Left renal pelvis (tissue), 4 donors: ENCODE data around the gene MAD1L1. TPM values are rescaled to one million over a fixed set of nuclear protein-coding genes. Genes with fewer than 3 reads are reported as not detected.

Source experiments
- DNase-seq, 4 donors: peaks; one replicate each; pipeline ENCODE4 v3.0.0-alpha.2; 2013; ENCODE audit warnings: low read depth in 4 of 4, low spot score in 3 of 4
- polyA plus RNA-seq, 4 donors: library from polyadenylated mRNA; unstranded; fragments of 120-200 nt; gene quantifications; one replicate each; pipeline ENCODE4 v1.2.1, GENCODE V29; 2013; ENCODE audit not compliant: insufficient read length in 4 of 4

Gene MAD1L1
- polyA plus RNA-seq, 4 donors: 18.9 to 24.5 (median 21.3) TPM

GRCh38 chr7:2220506-2220905 lies 12.2 kb downstream of the MAD1L1 start:
- no peak for DNase-seq

GRCh38 chr7:2220030-2220429 lies 12.7 kb downstream of the MAD1L1 start:
- DNase-seq: no peak

DNA sequence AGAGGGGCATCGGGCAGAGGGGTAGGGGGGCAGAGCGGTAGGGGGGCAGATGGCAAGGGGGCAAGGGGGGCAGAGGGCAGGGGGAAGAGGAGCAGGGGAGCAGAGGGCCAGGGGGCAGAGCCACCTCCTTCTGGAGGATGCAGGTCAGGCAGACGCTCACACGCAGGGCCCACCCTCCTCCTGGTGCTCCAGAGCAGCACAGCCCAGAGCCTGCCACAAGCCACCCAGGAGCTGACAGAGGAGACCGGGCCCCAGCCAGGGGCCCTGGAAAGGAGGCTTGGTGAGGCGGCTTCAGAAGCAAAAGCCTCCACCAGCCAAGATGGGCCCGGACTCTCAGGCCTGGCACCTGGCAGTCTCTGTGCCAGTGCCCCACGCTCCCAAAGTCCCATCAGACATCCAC lies 13.1 kb downstream of the MAD1L1 start:
- no peak for DNase-seq

GRCh38 chr7:2219136-2219535 lies 13.6 kb downstream of the MAD1L1 start:
- DNase-seq: no peak

- no peak for DNase-seq
Observed at GRCh38 chr7:2218444-2218785, 14.3 kb downstream of the MAD1L1 start.

GRCh38 chr7:2217716-2218443 lies 14.9 kb downstream of the MAD1L1 start:
- no peak for DNase-seq

GRCh38 chr7:2217206-2217605 lies 15.5 kb downstream of the MAD1L1 start:
- no peak for DNase-seq

DNA sequence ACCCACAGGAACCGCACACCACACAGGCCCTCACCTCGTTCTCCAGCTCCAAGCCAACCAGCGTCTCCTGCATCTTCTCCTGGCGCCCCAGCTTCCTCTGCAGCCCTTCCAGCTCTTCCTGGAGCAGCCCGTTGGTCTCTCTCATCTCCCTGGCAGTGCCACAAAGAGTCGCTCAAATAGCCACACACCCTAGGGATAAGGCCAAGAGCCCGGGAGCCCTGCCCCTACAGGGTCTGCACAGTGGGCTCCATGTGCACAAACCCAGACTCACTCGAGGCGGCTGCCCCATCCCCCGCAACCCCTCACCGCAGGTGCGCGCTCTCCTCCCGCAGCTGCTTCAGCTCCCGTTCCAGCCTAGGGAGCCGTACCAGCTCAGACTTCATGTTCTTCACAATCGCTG lies 16.9 kb downstream of the MAD1L1 start:
- no peak for DNase-seq

DNA sequence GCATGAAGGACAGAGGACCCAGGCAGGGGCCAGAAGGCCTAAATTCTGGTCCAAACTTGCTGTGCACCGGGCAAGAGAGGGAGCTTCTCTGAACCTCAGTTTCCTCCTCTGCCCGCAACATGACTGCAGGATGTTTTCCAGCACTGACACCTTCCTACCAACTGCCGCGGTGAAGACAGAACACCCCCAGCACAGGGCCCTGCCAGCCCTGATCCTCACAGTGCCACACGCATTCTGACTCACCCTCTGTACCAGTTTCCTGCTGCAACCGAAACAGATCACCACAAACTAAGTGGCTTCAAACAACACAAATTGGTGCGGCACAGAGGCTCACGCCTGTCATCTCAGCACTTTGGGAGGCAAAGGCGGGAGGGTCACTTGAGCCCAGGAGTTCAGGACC lies 18.1 kb downstream of the MAD1L1 start:
- DNase-seq: no peak

DNA sequence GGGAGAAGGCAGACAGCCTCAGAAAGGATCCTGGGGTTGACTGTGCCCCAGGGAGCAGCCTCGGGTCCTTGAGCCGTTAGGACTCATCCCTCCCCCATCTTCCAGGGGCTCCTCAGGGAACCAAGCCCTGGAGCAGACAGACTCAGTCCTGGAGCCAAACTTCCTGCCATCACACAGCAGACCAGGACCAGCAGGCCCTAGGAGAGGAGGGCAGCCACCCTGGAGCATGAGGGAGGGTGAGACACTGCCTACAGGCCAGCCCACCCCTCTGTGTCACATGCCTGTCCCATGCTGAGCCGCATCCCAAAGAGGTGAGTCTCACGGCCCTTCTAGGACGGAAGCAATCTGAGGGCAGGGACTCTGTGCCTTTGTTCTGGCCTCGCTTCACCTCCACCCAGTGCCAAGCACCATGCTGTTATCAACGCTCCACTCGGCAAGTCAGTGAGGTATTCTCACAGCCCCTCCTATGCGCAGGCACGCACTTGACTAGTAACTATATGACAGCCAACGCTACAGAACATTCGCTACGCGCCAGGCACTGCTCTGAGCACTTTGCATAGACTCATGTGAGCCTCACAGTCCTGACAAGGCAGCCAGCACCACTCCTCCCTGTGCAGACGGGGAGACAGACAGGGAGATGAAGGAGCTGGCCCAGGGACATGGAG lies 19.1 kb downstream of the MAD1L1 start:
- DNase-seq: no peak

GRCh38 chr7:2212906-2213305 lies 19.8 kb downstream of the MAD1L1 start:
- no peak for DNase-seq

DNA sequence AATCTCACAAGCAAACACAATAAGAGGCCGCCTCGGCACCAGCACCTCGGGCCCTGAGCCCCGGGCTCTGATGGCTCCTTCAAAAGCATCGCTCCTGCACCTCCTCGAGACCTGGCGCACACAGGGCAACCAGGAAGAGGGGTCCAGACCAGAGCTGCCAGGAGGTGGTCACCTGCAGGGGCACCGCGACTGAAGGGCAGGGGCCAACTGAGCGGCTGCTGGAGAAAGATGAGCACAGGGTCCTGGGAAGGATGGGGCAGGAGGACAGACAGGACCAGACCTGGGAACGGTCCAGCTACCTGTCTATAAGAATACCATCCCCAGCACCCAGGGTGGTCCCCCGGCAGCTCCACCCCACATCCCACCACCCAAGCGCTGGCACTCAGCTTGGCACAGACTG lies 20.8 kb downstream of the MAD1L1 start:
- no peak for DNase-seq

DNA sequence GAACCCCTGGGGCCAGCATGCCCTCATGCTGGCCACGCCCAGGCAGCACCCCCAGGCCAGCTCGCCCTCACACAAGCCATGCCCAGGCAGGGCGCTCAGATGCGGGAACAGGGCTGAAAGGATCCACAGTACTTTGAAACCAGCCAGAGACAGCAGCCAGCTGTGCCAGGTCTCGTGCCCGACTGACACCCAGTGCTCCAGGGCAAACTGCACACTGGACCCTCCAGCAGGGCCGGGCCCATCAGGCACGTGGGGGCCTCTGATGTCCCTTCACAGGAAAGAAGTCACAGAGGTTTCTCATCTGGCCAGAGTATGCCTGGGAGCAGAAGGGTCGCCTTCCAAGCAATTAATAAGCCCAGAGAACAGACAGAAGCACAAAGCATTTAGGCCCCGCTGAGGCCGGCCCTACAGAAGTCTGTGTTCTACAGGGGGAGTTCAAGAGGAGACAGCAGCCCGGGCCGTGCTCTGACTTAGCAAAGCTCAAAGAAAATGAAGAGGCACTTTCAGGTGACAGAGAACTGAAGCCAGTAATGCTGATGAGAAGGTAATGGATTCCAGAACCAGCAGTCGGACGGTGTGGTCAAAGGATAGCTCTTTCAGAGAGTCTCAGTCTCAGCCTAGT lies 21.4 kb downstream of the MAD1L1 start:
- no peak for DNase-seq

DNA sequence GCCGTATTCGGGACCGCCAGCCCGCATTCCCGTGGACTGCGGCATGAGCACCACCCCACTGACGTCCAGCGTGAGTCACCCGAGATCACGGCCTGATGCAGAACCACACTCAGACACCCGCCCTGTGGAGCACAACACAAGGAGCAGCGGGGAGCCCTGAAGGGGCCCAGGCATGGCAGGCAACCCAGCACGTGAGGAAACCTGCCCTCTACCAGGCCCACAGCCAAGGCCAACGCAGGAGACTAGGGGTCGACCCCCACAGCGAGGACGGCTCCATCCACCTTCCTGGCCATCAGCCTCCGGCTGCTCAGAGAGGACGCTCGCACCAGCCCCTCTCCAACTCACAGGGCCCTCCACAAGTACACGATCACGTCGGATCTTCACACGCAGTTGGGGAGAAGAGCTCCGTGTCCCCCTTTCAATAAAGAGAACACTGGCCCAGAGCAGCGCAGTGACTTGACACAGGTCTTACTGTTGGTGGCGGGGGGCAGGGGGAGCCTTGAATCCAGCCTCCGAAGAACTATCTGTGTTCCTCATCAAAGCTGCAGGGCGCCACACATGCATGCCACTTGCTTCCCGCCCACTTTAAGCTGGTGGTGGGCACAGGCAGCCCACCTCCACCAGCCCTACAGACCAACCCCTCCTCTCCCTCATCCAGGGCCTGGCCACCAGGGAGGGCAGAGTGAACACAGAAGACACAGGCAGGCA lies 22.0 kb downstream of the MAD1L1 start:
- no peak for DNase-seq

DNA sequence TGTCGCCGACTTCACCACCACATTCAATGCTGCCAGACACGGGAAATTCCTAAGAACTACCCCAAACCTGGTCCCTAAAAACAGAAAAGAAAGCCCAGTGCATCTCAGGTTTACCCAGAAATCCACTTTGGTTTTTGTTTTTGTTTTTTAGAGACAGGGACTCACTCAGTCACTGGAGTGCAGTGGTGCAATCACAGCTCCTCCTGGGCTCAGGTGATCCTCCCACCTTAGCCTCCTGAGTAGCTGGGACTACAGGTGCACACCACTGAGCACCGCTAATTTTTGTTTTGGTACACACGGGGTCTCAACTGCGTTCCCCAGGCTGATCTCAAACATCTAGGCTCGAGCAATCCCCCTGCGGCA lies 22.8 kb downstream of the MAD1L1 start:
- no peak for DNase-seq

GRCh38 chr7:2209146-2209960 lies 23.4 kb downstream of the MAD1L1 start:
- DNase-seq: peak in 2 of 4 donors; percentile 36 to 47

DNA sequence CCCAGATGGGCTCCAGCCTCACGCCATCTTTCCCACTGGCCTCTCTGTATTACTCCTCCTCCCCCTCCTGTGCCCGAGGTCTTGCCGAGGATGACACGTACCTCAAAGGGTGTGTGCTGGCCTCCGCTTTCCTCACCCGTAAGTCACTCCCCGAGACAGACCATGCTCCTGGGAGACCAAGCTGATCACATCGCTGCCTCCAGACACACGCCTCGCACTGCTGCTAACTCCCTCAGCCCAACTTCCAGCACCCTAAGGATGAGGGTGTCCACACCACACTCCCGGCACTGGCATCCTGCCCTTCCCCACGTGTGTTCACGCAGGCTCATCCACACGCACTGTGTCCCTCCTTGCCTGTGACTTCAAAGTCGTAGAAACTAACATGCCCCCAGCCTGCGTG lies 24.0 kb downstream of the MAD1L1 start:
- no peak for DNase-seq

DNA sequence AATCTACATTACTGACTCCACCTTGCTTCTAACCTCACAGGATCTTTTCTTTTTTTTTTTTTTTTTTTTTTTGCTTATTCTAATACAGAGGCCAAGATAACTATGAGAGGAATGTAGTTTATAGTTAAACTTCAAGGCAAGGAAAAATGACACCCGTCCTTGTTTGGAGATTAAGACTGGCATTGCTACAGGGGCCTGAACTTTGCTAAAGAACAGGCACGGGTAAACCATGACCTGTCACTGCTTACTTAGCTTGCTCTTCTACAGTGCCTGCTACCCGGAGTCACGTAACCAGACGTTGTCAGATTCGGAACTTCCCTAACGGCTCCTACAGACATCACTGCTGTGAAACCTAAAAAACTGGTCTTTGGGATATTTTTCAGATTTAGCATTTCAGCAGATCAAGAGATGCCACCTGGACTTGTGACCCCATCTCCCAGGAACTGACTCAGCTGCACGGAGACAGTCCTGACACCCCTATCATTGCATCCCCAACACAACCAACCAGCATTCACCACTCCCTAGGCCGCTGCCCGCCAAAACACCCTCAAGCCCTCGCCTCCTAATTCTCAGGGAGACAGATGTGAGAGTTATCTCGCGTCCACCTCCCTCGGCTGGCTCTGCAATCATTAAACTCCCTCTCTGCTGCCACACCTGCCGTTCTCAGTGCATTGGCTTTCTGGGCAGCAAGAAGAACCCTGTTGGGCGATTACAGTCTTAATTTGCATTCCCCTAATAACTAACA lies 27.5 kb downstream of the MAD1L1 start:
- DNase-seq: no peak

GRCh38 chr7:2204446-2204845 lies 28.3 kb downstream of the MAD1L1 start:
- DNase-seq: no peak

DNA sequence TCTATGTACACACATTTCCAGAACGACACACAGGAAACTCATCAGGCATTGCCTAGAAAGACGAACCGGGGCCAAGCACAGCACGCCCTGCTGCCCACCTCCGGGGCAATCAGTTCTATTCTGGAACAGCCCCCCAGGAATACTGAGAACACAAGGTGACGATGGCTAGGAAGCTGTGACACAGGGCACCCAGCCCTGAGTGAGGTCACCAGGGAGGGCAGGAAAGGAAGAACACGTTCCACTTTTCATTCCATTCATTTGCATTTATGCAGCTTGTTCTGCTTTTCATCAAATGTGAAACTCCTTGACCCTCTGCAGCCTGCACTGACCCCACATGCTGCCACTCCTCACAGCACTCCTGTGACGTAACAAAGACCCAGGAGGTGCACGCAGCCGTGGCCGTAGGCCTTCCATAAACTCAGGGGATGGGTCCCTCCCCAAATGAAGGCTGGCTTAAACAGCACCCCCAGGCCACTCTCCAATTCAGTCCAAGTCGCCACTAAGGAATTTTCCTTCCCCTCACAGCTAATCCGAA lies 28.9 kb downstream of the MAD1L1 start:
- DNase-seq: no peak
